DOHH2 (cell line): ENCODE measurements around the gene COL4A1.

ENCODE experiments used
- EZH2phosphoT487 ChIP-seq: fragments of 200-600 bp; sonication (generic); IDR thresholded peaks from 2 replicates; pipeline ENCODE4 v1.6.1; 2017; ENCODE audit warnings: borderline replicate concordance, mild to moderate bottlenecking, antibody characterized with exemption, low read length, moderate library complexity, mixed read lengths
- TF ChIP-seq, protein P1 (sequence below): fragments of 200-600 bp; sonication (generic); IDR thresholded peaks from one replicate; pipeline ENCODE4 v1.5.1; 2014; ENCODE audit warnings: antibody characterized with exemption, mild to moderate bottlenecking, low read depth, low read length; ENCODE audit not compliant: poor library complexity, severe bottlenecking

DNA sequence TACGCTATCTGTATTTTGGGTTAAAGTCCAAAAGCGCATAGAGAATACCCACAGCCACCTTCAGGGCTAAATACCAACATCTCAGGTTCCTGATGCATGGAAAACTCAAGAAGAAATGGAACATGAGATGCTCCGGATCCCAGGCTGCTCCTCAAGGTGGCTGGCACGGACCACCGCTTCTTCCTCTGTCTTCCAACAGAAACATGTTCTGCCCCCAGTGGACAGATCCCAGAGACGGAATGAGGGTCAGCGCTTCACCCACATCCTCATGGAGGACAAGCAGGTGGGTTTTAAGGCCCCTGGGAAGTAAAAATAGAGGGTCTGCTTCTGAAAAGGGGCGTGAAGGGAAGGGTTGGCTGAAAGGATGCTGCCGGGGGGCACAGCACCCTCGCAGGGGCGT, 17.3 kb downstream of the COL4A1 start:
- TF ChIP-seq, protein P1, sequence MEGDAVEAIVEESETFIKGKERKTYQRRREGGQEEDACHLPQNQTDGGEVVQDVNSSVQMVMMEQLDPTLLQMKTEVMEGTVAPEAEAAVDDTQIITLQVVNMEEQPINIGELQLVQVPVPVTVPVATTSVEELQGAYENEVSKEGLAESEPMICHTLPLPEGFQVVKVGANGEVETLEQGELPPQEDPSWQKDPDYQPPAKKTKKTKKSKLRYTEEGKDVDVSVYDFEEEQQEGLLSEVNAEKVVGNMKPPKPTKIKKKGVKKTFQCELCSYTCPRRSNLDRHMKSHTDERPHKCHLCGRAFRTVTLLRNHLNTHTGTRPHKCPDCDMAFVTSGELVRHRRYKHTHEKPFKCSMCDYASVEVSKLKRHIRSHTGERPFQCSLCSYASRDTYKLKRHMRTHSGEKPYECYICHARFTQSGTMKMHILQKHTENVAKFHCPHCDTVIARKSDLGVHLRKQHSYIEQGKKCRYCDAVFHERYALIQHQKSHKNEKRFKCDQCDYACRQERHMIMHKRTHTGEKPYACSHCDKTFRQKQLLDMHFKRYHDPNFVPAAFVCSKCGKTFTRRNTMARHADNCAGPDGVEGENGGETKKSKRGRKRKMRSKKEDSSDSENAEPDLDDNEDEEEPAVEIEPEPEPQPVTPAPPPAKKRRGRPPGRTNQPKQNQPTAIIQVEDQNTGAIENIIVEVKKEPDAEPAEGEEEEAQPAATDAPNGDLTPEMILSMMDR = no peak
- TF ChIP-seq EZH2phosphoT487 = no peak
